UCSD-AML1 (cell line): ENCODE data around the gene ATAD5.
"Not testable (repeated sequence)": the region's sequence is repeated elsewhere in the genome, so short reads cannot be mapped to it uniquely, and the experiment has no call there.

Experiments
- DNase-seq: peaks from one replicate; lab custom pipeline; 2025; ENCODE audit not compliant: unreplicated experiment; lab: John Stamatoyannopoulos, UW

ATAD5 gene

DNA sequence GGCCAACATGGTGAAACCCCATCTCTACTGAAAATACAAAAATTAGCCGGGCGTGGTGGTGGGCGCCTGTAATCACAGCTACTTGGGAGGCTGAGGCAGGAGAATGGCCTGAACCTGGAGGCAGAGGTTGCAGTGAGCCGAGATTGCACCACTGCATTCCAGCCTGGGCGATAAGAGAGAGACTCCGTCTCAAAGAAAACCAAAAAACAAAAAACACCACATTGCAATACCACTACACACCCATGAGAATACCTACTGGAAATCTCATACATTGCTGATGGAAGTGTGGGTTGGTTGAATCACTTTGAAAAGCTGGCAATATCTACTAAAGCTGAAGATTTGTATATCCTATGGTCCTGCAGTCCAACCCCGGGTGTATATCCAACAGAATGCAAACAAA is 78.4 kb downstream of the ATAD5 start:
- not testable (repeated sequence) for DNase-seq

DNA sequence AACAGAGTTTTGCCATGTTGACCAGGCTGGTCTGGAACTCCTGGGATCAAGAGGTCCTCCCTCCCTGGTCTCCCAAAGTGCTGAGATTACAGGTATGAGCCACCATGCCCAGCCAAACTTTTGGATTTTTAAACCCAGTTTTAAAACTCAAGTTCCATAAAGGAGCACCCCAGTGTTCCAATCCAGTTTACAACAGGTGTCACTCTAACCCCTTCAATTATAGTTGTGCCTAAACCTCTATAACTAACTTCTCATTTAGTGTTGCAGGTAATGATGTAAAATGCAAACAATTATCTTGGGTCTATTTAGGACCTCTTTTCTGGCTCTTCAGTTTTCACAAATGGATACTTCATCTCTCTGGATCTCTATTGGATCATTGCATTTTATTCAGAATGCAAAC is 82.2 kb downstream of the ATAD5 start:
- no peak for DNase-seq

DNA sequence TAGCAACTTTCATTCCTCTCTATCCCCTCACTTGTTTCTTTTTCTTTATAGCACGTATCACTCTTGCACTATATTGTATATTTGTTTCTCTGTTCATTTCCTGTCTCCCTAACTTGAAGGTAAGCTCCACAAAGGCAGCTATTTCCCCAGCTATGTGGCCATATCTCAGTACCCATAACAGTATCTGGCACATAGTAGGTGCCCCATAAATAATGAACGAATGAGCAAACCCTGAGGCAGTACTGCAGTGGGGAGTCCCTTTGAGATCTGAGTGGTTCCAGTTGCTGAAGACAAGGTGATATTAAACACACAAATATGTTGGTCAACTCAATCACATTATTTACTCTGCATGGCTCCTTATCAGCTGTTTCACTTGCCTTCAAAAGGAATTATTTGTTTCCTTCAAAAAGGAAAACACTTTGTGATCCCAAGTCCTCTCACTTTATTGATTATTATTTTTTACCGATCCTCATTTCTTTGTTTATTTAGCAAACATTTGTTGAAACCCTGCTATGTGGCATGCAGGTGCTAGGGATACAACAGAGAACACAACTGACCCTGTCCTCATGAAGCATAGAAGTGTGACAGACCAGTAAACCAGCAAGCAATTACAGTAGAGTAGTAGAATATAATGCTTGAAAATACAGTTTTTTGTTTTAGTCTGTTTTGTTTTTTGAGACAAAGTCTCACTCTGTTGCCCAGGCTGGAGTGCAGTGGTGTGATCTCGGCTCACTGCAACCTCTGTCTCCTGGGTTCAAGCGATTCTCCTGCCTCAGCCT is 84.3 kb downstream of the ATAD5 start:
- DNase-seq: no peak

DNA sequence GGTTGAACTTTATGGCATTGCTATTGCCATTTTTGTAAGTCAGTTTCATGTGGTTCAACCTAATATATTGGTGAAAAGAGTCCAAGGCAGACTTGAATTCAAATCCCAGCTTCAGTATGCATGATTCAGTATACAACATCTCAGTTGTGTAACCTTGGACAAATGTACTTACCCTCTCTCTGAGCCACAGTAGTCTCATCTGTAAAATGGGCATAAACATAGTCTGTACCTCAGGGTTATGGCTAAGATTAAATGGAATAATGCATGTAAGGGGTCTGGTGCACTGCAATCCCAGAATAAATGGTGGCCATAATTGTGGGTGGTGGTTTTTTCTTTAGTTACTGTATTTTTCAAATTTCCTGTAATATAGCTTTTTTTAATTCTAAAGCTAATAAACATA is 85.3 kb downstream of the ATAD5 start:
- no peak for DNase-seq

DNA sequence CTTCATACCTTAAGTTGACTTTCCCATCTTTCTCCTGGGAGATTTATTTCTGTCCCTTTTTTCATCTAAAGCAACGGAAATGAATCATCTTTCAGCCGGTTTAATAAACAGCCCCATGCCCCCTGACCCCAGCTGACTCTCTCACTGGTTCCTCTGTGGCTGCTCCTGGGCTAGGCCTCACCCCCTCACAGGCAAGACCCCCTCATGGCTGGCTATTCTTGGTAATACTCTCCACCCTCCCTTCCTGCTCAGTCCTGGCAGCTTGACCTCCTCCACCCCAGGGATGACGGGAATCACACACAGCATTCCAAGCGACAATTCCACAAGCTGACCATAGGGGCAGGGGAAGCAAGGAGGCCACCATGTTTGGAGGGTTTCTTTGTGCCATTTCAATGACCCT is 88.5 kb downstream of the ATAD5 start:
- DNase-seq: no peak

DNA sequence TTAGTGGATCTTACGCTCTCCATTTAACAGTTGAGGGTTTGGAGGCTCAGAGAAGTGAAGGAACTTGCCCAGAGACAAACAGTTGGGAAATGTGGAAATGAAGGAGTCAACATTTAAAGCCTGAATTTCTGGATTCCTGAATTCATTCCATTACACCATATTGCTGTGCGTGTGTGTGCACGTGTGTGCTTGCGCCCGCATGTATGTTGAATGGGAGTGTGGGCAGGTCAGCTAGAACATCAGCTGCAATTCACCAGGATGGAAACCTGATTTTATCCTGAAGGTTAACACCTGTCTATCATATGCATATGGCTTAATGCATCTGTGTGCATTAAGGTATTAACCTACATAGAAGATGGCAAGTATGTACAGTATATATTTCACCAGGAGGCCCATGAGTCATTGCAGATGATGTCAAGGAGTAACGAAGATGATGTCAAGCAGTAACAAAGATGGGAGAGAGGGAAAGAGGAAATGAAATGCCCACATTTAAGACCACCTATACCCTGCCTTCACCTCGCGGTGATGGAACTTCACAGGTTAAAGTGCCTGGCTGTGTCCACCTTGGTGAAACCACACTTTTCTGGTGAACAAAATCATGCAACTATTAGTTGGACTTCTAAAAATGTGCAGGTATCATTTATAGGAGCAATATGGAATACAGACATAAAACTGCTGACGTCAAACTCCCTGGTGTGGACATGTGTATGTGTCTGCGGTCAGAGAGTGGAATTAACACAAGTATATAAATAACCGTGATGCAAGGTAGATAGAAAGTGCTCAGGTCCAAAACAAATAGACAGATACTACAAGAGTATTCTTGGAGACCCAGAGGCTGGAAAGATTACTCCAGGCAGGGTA is 89.1 kb downstream of the ATAD5 start:
- DNase-seq: no peak

DNA sequence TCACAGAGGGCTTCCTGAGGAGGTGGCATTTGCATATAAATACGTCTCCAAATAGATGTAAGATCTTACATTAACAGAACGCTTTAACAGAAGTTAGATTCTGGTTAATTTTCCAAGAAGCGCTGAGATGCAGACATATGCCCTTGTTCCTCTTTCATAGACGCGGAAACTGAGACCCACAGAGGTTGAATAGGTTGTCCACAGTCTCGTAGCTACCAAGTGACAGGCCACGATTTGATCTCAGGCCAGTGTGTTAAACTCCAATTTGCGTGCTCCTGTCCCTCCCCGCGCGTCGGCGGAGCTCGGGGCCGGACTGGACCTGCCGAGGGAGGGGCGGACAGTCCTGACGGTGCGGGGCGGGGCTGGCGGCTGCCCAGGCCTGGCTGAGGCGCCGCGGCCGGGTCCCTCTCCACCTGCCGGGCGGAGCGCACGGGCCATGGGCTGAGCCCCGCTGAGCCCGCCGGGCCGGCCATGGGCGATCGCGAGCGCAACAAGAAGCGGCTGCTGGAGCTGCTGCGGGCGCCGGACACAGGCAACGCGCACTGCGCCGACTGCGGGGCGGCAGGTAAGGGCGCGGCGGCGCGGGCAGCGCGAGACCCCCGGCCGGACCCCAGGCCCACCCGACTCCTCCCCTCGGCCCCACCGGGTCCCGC is 89.9 kb downstream of the ATAD5 start, which contains the start of gene ADAP2:
Gene ADAP2, plus strand, starts transcription at position 402 of the 653 bp plus-strand sequence. Its CDS starts 70 bp downstream, at position 472.
- DNase-seq: peak; percentile 42

DNA sequence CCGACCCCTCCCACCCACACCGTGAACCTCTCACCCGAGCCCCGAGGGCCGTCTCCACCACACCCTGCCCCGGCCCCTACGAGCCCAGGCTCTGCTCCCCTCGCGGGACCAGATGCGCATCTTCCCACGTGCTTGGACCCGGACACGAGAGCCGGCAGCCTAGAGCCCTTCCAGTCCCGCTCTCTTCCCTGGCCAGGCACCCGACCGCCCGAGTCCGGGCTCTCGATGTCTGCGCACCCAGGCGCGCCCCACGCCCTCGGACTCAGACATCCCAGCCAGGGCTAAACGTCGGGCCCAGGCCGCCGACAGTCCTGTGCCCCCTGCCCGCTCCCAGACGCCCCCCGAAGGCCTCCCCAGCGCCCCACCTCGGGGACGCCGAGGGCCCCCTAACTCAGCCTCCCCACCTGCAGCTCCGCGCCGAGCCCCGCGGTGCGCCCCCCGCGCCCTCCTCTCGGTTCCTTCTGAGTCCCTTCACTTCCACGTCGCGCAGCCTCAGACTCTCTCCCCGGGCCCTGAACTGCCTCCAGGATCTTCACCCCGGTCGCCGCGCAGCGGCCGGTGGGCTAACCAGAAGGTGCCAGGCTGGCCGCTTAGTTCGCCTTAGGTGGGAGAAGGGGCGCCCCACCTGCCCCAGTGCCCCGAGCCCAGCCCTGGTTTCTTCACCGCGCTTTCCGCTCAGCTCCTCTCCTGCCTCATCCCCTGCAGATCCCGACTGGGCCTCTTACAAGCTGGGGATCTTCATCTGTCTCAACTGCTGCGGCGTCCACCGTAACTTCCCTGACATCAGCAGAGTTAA is 90.7 kb downstream of the ATAD5 start:
- DNase-seq: no peak

DNA sequence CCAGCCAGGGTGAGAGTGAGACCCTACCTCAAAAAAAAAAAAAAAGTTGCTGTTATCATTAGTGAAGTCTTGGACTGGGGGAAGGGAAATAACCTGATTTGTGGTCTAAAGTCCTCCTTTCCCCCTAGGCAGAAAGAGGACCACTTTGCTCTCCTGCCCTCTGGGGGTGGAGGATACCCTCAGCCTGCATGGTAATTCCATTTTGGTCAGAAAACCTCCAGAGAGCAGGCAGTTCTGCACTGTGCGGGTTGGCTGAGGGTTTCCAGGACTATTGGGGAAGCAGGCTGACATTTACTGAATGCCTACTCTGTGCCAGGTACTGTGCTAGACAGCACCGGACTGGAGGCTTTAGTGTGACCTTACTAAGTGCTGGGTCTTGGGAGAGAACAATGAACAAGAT is 92.6 kb downstream of the ATAD5 start:
- no peak for DNase-seq

DNA sequence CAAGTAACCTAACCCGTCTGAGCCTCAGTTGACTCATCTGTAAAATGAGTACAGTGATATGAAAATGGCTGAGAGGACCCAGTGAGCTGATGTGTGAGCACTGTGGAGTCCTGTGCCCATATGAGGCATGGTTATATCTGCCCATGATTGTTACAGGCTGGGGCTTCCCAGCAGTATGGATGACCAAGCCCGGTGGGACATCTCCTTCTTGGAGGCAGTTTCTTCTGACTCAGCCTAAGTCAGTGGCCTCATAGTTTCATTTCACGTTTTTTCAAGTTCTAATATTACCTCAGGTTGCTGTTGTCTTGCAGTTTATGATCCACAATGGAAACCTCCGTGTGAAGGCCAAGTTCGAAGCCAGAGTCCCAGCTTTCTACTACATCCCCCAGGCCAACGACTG is 94.8 kb downstream of the ATAD5 start:
- no peak for DNase-seq

DNA sequence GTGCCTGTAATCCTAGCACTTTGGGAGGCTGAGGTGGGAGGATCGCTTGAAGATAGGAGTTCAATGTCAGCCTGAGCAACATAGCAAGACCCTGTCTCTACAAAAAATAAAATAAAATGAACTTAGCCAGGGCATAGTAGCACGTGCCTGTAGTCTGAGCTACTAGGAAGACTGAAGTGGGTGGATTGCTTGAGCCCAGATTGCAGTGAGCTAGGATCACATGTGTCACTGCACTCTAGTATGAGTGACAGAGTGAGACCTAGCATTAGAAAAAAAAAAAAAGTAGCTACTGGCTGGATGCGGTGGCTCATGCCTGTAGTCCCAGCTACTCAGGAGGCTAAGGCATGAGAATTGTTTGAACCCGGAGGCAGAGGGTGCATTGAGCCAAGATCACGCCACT is 96.0 kb downstream of the ATAD5 start:
- no peak for DNase-seq

DNA sequence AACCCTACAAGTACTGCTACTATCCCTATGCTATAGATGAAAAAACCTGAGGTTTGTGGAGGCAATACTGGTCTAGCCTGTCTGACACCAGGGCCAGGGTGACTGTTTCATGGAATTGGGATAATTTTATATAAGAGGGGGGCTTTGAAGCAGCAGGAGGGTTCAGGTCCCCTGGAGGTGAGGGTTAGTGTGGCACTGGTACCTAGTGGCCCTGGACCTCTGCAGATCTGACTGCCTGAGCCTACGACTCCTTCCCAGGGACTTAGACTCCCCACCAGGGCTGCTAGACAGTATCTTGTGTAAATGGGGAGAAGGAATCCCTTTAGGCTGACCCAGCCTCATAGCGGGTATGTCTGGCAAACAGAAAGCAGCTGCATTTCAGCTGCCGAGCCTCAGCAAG is 96.8 kb downstream of the ATAD5 start:
- no peak for DNase-seq

DNA sequence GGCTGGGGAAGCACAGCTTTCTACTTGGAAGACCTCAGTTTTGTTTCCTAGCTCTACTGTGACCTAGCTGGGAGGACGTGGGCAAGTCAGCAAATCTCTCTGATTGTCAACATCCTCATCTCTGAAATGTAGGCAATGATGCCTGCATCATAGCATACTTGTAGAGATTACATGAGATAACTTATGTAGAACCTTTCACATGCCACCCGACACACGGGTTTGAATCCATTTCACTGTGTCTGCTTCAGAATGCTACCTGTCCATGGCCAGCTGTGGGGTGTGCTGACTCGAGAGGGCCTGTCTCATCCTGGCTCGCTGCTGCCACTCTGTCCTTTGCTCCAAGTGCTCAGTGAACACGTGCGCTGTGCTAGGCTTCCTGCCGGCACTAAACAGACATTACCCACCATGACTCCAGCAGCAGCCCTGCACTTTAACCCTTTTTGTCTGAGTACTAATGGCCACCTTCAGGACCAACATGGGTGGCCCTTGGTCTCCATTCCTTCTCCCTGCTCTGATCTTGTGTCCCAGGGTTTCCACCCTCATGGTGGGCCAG is 97.4 kb downstream of the ATAD5 start:
- no peak for DNase-seq

DNA sequence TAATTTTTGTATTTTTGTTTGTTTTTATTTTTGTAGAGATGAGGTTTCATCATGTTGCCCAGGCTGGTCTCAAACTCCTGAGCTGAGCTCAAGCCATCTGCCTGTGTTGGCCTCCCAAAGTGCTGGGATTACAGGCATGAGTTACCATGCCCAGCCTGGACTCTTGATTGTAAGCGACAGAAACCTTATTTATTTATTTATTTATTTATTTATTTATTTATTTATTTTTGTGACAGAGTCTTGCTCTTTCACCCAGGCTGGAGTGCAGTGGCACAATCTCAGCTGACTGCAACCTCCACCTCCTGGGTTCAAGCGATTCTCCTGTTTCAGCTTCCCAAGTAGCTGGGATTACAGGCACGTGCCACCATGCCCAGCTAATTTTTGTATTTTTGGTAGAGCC is 98.1 kb downstream of the ATAD5 start:
- DNase-seq: not testable (repeated sequence)

DNA sequence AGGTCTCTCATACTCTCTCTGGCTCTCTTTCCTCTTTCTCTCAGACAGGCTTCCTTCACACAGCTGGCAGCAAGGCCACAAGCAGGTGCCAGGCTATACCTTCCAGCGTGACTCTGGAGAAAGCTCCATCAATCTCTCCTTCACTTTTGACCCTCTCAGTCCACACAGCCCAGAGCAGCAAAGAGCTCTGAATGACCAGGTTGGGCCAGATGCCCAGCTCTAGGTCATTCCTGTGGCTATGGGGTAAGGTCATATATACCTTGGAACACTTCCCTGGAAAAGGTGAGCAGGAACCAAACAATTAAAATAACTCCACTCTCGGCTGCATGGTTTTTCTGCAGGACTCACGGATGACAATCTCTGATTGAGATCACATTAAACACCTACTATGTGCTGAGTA is 98.7 kb downstream of the ATAD5 start:
- no peak for DNase-seq

DNA sequence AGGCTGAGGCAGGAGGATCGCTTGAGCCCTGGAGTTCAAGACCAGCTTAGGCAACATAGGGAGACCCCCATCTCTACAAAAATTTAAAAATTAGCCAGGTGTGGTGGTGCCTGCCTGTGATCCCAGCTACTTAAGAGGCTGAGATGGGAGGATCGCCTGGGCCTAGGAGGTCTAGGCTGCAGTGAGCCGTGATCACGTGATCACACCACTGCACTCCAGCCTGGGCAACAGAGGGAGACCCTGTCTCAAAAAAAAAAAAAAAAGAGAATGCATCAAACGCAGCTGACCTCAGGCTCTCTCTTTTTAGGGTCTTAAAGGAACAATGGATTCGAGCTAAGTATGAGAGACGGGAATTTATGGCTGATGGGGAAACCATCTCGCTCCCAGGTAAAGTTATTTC is 99.8 kb downstream of the ATAD5 start:
- not testable (repeated sequence) for DNase-seq

DNA sequence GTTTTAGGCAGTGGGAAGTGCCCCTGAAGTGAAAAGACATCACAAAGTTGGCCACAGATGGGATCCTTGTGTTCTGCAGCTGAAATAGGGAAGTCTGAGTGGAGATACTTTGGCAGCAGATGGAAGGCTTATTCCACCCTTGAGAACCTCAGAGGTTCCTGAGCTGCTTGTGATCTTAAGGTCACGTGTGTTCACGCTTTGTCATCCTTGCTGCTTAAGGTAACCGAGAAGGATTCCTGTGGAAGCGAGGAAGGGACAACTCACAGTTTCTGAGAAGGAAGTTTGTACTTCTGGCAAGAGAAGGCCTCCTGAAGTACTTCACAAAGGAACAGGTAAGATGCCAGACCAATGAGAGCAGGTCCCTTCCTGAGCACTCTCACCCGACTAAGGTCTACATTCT is 102.2 kb downstream of the ATAD5 start:
- peak; percentile 21 for DNase-seq

DNA sequence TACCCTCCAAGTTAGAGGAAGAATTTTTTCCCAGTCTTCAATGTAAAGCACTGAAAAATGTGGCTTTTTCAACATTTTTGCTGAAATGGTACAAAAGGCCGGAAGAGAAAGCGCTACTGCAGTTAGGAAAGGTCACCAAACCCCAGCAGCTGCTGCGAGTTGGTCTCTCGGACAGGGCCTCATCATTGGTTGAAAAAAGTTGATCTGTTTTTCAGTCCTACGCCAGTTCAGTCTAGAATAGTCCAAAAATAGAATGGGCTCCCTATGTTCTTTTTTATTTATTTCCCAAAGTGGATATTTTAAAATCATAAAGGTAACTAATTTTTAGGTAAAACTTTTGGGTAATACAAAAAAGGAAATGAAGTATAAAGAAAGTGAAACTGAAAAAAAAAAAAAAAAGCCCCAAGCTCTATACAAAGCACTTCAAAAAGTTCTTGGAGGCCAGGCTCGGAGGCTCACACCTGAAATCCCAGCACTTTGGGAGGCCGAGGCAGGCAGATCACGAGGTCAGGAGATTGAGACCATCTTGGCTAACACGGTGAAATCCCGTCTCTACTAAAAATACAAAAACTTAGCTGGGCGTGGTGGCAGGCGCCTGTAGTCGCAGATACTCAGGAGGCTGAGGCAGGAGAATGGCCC is 107.4 kb downstream of the ATAD5 start:
- DNase-seq: no peak

DNA sequence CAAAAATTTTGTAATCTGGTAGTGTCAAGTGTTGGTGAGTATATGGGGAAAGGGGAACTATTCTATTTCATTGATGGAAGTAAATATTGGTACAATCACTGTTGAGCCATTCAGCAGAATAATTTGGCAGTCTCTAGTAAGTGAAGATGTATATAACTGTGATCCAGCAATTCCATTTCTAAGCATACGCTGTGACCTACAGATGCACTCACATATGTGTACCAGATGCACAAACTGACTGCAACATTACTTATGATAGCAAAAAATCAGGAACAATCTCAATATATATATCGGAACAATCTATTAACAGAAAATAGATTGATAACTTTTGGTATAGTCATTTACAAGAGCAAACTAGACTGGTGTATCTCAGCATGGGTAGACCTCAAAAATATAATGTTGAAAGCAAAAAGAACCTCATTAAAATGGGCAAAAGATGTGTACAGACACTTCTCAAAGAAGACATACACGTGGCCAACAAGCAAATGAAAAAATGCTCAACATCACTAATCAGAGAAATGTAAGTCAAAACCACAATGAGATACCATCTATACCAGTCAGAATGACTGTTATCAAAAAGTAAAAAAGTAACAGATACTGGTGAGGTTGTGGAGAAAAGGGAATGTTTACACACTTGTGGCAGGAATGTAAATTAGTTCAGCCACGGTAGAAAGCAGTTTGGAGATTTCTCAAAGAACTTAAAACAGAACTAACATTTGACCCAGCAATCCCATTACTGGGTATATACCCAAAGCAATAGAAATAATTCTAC is 110.7 kb downstream of the ATAD5 start:
- no peak for DNase-seq
